HG03039 (cell line): ENCODE measurements around the gene RARS2.
"Not testable (repeated sequence)": the region's sequence is repeated elsewhere in the genome, so short reads cannot be mapped to it uniquely, and the experiment has no call there.

Experiments
- ATAC-seq: cut with Tn5 transposase; IDR thresholded peaks from one replicate; pipeline ENCODE4 v1.9.1; 2021; ENCODE audit warnings: mild to moderate bottlenecking, moderate library complexity; ENCODE audit not compliant: unreplicated experiment

RARS2 gene

GRCh38 chr6:87589693-87590416 is at the start of gene RARS2, which contains the start of gene ORC3:
Gene RARS2, minus strand, starts transcription at chr6:87589987. Its CDS starts 30 bp downstream, at chr6:87589957.
Gene ORC3, plus strand, starts transcription at chr6:87590135. Its CDS starts 34 bp downstream, at chr6:87590169.
- peak; percentile 99 for ATAC-seq

- no peak for ATAC-seq
Observed at GRCh38 chr6:87639373-87639772, 49.6 kb upstream of the RARS2 start.

GRCh38 chr6:87637106-87637505 is 47.3 kb upstream of the RARS2 start:
- ATAC-seq: no peak

- no peak for ATAC-seq
Observed at GRCh38 chr6:87636315-87636714, 46.5 kb upstream of the RARS2 start.

GRCh38 chr6:87633851-87634250 is 44.1 kb upstream of the RARS2 start:
- no peak for ATAC-seq

GRCh38 chr6:87630746-87631145 is 41.0 kb upstream of the RARS2 start:
- no peak for ATAC-seq

GRCh38 chr6:87628881-87629280 is 39.1 kb upstream of the RARS2 start:
- ATAC-seq: no peak

GRCh38 chr6:87628424-87628823 is 38.6 kb upstream of the RARS2 start:
- ATAC-seq: no peak

GRCh38 chr6:87623248-87623647 is 33.5 kb upstream of the RARS2 start:
- no peak for ATAC-seq

GRCh38 chr6:87618531-87618930 is 28.7 kb upstream of the RARS2 start:
- no peak for ATAC-seq

GRCh38 chr6:87617405-87617804 is 27.6 kb upstream of the RARS2 start:
- ATAC-seq: no peak

- ATAC-seq: not testable (repeated sequence)
Observed at GRCh38 chr6:87613018-87613417, 23.2 kb upstream of the RARS2 start.

GRCh38 chr6:87608802-87609201 is 19.0 kb upstream of the RARS2 start:
- no peak for ATAC-seq

GRCh38 chr6:87606199-87606598 is 16.4 kb upstream of the RARS2 start:
- ATAC-seq: no peak

GRCh38 chr6:87600576-87600975 is 10.8 kb upstream of the RARS2 start:
- no peak for ATAC-seq

- ATAC-seq: no peak
Observed at GRCh38 chr6:87590990-87591389, 1.2 kb upstream of the RARS2 start.

- no peak for ATAC-seq
Observed at GRCh38 chr6:87590417-87590880, 662 bp upstream of the RARS2 start.

GRCh38 chr6:87588756-87589407 is 905 bp downstream of the RARS2 start:
- no peak for ATAC-seq

GRCh38 chr6:87586371-87587077 is 3.3 kb downstream of the RARS2 start:
- ATAC-seq: no peak

GRCh38 chr6:87583822-87584221 is 6.0 kb downstream of the RARS2 start:
- ATAC-seq: no peak

- ATAC-seq: no peak
Observed at GRCh38 chr6:87575423-87575822, 14.4 kb downstream of the RARS2 start.
